ENCODE results near the gene COASY.
A peak's percentile ranks its signal among the peaks of the same experiment; 100 is the strongest.
"Not testable (repeated sequence)": the region's sequence is repeated elsewhere in the genome, so short reads cannot be mapped to it uniquely, and the experiment has no call there.

Gene COASY

DNA sequence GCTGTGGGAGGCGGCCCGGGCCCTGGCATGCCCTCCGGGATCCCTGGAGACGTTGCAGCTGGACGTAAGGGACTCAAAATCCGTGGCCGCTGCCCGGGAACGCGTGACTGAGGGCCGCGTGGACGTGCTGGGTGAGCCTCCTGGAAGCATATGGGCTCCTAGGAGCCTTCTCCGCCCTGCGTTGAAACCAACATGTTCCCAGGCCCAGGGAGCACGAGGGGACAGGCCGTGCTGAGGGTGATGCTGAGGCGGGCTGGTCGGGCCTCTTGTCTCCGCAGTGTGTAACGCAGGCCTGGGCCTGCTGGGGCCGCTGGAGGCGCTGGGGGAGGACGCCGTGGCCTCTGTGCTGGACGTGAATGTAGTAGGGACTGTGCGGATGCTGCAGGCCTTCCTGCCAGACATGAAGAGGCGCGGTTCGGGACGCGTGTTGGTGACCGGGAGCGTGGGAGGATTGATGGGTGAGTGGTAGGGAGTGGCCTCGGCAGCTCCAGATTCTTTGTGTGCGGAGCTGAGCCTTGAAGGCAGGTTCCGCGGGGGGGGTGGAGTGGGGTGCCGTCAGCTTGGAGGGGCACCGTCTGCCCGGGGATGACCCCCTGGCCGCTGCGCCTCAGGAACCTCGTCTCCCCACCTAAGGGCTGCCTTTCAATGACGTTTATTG, 8.7 kb upstream of the COASY start:
- no peak for DNase-seq

DNA sequence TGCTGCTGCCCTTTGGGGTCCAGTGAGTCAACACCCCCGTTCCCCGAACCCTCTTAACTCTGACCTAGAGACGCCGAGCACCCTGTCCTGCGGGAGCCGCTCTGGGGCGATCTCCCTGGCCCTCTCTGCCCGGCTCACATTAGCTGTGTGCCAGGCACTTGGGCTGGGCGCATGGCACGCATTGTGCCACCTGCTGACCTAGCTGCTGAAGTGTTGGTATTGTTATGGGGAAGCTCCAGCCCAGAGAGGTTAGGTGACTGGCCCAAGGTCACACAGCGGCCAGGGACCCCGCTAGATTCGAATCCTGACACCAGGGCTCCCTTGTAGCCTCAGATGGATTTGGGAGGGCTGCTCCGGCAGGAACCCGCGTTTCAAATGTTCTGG, 8.1 kb upstream of the COASY start:
- DNase-seq = no peak

DNA sequence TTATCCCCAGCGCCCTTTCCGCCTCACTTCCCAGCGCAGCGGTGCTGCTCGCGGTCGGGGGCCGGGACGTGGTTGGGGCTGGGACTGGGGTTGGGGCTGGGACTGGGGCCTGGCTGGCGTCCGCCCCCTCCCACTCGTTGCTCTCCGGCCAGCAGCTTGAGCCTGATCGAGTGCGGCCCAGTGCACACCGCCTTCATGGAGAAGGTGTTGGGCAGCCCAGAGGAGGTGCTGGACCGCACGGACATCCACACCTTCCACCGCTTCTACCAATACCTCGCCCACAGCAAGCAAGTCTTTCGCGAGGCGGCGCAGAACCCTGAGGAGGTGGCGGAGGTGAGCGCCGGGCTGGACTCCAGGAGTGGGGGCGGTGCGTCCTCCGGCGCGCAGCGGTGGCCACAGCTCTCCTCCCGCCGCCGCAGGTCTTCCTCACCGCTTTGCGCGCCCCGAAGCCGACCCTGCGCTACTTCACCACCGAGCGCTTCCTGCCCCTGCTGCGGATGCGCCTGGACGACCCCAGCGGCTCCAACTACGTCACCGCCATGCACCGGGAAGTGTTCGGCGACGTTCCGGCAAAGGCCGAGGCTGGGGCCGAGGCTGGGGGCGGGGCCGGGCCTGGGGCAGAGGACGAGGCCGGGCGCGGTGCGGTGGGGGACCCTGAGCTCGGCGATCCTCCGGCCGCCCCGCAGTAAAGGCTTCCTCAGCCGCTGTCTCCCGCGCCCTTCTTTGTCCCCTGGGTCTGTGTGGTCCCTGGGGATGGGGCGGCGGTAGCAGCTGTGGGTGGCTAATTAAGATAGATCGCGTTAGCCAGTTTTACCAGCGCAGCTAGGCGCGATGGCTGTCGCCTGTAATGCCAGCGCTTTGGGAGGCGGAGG, 7.5 kb upstream of the COASY start:
- peak; percentile 84 for DNase-seq

- no peak for DNase-seq
Measured at GRCh38 chr17:42555122-42555622, 6.8 kb upstream of the COASY start.

DNA sequence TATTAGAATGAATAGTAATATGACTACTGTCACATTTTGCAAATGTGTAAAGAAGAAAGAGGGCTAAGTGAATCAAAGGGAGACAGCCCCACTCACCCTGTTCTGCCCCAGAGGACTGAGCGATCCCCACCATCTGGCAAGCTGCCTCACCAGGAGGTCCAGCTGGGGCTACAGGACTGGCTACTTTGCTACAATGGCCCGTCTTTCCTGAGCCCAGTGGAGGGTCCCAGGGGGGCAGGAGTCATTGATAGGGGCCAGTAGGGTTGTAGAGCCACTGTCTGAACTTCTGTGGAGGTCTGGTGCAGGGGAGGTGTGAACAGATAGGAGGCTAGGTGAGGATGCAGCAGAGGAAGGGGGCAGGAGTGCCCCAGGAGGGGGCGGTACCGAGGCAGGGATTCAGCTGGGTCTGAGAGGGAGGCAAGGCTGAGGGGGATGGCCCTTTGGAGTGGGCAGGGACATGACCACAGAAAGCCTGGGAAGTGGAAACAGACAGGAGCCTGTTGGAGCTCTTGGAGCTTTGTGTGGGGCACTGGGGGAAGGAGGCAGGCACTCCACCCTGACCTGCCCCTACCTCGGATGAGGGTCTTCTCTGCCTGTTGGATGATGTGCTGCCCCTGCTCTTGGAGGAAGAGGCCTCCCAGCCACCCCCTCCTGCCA, 5.9 kb upstream of the COASY start:
- DNase-seq = not testable (repeated sequence)

GRCh38 chr17:42559075-42559474, 2.9 kb upstream of the COASY start:
- DNase-seq = no peak

DNA sequence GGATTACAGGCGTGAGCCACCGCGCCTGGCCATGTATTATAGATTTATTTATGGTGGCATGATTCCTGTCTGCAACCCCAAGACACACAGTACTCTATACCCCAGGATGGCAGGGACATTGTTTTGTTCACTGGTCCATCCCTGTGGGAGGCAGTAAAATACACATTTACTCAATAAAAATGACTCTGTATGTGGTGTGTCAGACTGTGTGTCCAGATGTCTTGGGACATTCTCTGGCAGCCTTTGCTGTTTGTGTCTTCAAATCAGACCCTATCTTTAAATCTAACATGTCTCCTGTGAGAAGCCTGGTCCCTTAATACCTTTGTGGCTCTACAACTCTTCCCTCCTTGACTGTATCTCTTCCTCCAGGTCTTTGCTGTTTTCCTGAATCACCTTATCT, 1.7 kb upstream of the COASY start:
- no peak for DNase-seq

GRCh38 chr17:42562388-42563142, 617 bp downstream of the COASY start:
- no peak for DNase-seq

- no peak for DNase-seq
Measured at GRCh38 chr17:42563143-42563509, 1.2 kb downstream of the COASY start.

DNA sequence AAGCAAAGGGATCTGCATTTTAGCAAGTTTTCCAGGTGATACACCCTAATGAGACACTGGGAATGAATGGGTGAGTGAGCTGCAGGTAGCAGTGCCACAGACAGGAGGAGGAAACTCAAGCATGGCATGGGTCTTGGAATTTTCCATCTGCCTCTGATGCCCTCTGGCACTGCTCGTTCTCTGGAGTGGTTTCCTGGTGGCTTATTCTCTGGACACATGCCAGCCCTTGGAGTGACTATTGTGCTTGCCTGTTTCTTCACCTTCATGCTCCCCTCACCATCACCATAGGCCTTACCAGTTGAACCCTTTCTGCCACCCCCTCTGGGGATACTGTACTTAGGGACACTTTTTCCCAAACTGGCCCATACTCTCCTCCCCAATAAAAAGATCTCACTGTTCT, 1.6 kb downstream of the COASY start:
- DNase-seq = no peak

- DNase-seq = no peak
Measured at GRCh38 chr17:42563950-42564349, 2.0 kb downstream of the COASY start.

GRCh38 chr17:42564815-42565522, 3.0 kb downstream of the COASY start:
- no peak for DNase-seq

DNA sequence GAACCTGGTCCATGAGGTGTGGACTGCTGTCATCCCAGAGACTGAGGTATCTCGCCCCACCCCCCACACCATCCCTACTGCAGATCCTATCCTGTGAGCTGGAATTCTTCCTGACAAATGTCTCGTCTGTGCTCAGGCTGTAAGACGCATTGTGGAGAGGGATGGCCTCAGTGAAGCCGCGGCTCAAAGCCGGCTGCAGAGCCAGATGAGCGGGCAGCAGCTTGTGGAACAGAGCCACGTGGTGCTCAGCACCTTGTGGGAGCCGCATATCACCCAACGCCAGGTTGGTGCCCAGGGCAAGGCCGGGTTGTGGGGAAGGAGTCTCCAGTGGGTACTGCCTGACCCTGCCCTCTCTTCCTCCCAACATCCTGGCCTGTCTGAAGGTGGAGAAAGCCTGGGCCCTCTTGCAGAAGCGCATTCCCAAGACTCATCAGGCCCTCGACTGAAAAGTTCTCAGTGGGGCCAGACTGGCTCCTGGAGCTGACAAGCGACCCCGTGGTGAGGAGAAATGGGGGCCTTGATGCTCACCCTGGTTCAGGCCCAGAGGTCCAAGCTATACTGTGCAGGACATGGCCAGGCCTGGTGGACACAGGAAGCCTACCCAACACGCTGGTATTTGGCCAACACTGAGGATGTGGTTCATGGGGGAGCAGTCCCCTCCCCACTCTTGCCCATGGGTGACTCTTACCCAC, 3.7 kb downstream of the COASY start:
- DNase-seq = no peak

DNA sequence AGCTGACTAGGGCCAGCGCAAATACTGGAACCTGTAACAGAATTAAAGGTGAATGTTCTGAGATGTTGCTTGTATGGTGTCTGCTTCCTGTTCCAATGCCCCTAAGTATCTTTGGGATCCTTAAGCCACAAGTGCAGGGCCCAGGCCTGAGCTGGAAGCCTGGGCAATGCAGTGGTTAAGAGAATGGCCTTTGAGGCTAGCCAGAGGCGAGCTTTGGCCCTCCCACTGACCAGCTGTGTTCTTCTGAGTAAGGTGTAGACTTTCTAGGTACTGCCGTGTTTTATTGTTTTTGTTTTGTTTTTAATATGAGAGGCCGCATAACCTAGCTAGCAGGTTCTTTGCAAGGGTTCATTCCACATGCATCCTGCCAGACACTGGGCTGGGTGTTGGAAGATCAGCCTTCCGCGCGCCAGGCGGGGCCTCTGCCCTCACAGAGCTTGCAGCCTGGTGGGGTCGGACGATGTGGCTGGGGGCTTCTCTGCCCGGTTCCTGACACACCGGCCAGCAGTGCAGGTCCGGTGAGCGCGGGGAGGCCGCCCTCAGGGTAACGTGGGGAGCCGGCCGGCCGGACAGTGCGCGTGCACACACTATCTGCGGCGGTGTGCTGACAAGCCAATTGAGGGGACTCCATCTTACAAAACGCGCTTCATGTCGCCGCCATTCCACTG, 4.4 kb downstream of the COASY start:
- no peak for DNase-seq

DNA sequence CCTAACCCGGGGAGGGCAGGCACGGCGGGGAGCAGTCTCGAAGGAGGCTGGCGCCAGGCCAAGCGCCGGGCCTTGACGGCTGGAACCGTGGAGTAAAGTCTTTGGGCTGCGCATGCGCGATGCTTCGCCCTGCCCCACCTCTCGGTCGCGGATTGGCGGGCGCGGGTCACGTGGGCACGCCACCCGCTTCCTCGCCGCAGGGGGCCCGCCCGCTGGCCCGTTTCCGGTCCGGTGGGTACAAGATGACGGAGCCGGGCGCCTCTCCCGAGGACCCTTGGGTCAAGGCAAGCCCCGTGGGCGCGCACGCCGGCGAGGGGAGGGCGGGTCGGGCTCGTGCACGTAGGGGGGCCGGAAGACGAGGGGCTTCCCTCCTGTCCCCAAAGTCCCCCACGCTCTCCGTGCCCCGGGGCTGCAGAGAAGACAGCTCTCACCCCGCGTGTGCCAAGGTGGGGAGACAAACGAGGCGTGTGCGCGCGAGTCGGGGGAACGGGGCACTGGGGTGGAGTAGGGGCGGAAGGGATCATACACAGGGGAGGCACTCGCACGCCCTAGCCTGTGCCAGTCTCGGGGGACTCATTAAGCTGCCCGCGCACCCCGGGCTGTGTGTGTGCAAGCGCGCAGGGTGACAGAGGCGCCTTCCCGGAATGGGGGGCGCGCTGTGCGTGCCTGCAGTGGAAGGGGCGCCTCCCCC, 5.1 kb downstream of the COASY start, which contains the start of gene MLX:
TSS of gene MLX (plus strand) at position 218 of the 691 bp plus-strand sequence. CDS start at position 243, 25 bp downstream.
- DNase-seq = peak; percentile 87

DNA sequence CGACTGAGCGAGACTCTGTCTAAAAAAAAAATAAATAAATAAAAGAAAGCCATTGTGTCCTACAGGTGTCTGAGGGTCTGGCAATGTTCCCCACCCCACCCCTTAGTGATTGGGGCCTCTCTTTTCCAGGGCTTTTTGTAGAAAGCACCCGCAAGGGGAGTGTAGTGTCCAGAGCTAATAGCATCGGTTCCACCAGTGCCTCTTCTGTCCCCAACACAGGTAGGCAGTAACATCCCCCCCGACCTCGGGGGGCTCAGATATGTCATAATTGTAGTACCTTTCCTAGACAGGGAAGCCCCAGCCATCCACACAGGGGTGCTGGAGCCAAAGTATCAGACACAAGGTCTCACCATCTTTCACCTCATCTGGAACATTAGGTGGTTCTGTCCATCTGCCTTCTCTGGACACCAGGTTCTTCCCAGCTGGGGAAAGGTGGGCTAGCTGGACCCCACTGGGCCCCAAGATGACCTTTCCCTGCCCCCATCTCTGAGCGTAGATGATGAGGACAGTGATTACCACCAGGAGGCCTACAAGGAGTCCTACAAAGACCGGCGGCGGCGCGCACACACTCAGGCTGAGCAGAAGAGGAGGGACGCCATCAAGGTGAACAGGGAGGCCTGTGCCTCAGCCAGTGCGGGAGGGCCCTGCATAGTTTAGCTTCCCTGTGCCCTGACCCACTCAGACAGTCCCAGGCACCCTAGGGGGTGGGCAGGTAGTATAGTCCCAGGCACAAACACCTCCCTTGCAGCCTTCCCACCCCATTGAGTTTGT, 6.6 kb downstream of the COASY start:
- DNase-seq = no peak

- no peak for DNase-seq
Measured at GRCh38 chr17:42571435-42572225, 9.7 kb downstream of the COASY start.

- no peak for DNase-seq
Measured at GRCh38 chr17:42573095-42573494, 11.1 kb downstream of the COASY start.
